ENCODE measurements around the gene CEMP1. TPM values are rescaled to one million over a fixed set of nuclear protein-coding genes. Genes with fewer than 3 reads are reported as not detected.

The CEMP1 gene
- total RNA-seq, 1 experiment from 2014 or later: 0.15 TPM

GRCh38 chr16:2520097-2520783 lies 11.0 kb downstream of the CEMP1 start, which contains the start of gene AMDHD2 (continued):
- no peak for TF ChIP-seq NR2C2 (CRISPR knock-in tag; IDR thresholded peaks at IDR 0.05)
- TF ChIP-seq CREB1 (CRISPR knock-in tag; IDR thresholded peaks at IDR 0.05): no peak
- TF ChIP-seq ZNF317 (CRISPR knock-in tag; IDR thresholded peaks at IDR 0.05; ENCODE audit: borderline replicate concordance, low read depth): no peak
- TF ChIP-seq SOX15 (CRISPR knock-in tag; IDR thresholded peaks at IDR 0.05): no peak
- TF ChIP-seq ATF3 (CRISPR knock-in tag; conservative IDR thresholded peaks at IDR 0.05): no peak
- no peak for TF ChIP-seq ZNF121 (CRISPR knock-in tag; IDR thresholded peaks at IDR 0.05)
- 0 out of 2 replicates have a peak, but pooled peaks have one; percentile 40 for TF ChIP-seq ZBTB43 (CRISPR knock-in tag; IDR thresholded peaks at IDR 0.05)
- TF ChIP-seq NFE2L1 (CRISPR knock-in tag; IDR thresholded peaks at IDR 0.05): no peak
- TF ChIP-seq, protein P1, sequence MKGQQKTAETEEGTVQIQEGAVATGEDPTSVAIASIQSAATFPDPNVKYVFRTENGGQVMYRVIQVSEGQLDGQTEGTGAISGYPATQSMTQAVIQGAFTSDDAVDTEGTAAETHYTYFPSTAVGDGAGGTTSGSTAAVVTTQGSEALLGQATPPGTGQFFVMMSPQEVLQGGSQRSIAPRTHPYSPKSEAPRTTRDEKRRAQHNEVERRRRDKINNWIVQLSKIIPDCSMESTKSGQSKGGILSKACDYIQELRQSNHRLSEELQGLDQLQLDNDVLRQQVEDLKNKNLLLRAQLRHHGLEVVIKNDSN (CRISPR knock-in tag; IDR thresholded peaks at IDR 0.05): peak; percentile 98
- TF ChIP-seq PRDM15 (CRISPR knock-in tag; IDR thresholded peaks at IDR 0.05): no peak
- TF ChIP-seq, protein P2, sequence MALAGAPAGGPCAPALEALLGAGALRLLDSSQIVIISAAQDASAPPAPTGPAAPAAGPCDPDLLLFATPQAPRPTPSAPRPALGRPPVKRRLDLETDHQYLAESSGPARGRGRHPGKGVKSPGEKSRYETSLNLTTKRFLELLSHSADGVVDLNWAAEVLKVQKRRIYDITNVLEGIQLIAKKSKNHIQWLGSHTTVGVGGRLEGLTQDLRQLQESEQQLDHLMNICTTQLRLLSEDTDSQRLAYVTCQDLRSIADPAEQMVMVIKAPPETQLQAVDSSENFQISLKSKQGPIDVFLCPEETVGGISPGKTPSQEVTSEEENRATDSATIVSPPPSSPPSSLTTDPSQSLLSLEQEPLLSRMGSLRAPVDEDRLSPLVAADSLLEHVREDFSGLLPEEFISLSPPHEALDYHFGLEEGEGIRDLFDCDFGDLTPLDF (CRISPR knock-in tag; IDR thresholded peaks at IDR 0.05): no peak
- TF ChIP-seq, protein P3, sequence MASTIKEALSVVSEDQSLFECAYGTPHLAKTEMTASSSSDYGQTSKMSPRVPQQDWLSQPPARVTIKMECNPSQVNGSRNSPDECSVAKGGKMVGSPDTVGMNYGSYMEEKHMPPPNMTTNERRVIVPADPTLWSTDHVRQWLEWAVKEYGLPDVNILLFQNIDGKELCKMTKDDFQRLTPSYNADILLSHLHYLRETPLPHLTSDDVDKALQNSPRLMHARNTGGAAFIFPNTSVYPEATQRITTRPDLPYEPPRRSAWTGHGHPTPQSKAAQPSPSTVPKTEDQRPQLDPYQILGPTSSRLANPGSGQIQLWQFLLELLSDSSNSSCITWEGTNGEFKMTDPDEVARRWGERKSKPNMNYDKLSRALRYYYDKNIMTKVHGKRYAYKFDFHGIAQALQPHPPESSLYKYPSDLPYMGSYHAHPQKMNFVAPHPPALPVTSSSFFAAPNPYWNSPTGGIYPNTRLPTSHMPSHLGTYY (CRISPR knock-in tag; IDR thresholded peaks at IDR 0.05): peak; percentile 75; the same call in 1 of the 2 replicates
- no peak for TF ChIP-seq FOXJ3 (CRISPR knock-in tag; IDR thresholded peaks at IDR 0.05; ENCODE audit: borderline replicate concordance)
- no peak for TF ChIP-seq ZSCAN18 (CRISPR knock-in tag; IDR thresholded peaks at IDR 0.05)
- TF ChIP-seq, protein P4, sequence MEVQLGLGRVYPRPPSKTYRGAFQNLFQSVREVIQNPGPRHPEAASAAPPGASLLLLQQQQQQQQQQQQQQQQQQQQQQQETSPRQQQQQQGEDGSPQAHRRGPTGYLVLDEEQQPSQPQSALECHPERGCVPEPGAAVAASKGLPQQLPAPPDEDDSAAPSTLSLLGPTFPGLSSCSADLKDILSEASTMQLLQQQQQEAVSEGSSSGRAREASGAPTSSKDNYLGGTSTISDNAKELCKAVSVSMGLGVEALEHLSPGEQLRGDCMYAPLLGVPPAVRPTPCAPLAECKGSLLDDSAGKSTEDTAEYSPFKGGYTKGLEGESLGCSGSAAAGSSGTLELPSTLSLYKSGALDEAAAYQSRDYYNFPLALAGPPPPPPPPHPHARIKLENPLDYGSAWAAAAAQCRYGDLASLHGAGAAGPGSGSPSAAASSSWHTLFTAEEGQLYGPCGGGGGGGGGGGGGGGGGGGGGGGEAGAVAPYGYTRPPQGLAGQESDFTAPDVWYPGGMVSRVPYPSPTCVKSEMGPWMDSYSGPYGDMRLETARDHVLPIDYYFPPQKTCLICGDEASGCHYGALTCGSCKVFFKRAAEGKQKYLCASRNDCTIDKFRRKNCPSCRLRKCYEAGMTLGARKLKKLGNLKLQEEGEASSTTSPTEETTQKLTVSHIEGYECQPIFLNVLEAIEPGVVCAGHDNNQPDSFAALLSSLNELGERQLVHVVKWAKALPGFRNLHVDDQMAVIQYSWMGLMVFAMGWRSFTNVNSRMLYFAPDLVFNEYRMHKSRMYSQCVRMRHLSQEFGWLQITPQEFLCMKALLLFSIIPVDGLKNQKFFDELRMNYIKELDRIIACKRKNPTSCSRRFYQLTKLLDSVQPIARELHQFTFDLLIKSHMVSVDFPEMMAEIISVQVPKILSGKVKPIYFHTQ (CRISPR knock-in tag; IDR thresholded peaks at IDR 0.05): no peak
- no peak for TF ChIP-seq GTF2I (CRISPR knock-in tag; conservative IDR thresholded peaks at IDR 0.05)
- TF ChIP-seq EMX1 (CRISPR knock-in tag; IDR thresholded peaks at IDR 0.05): no peak
- TF ChIP-seq IRF2 (CRISPR knock-in tag; IDR thresholded peaks at IDR 0.05; ENCODE audit: borderline replicate concordance, low read depth): no peak
- no peak for TF ChIP-seq PREB (CRISPR knock-in tag; IDR thresholded peaks at IDR 0.05; ENCODE audit: borderline replicate concordance)
- TF ChIP-seq CDX4 (CRISPR knock-in tag; IDR thresholded peaks at IDR 0.05; ENCODE audit: borderline replicate concordance): no peak
